ENCODE data around the gene BPIFB1.

GRCh38 chr20:33308668-33309067, 25.7 kb downstream of the BPIFB1 start:
- TF ChIP-seq CTCF (IDR thresholded peaks at IDR 0.05) (no peak), POLR2A (IDR thresholded peaks at IDR 0.05) (no peak), POLR2AphosphoS5 (IDR thresholded peaks at IDR 0.05) (no peak)
